KMS-11 (cell line): ENCODE data around the gene FLAD1.
A peak's percentile ranks its signal among the peaks of the same experiment; 100 is the strongest.
"Not testable (repeated sequence)": the region's sequence is repeated elsewhere in the genome, so short reads cannot be mapped to it uniquely, and the experiment has no call there.

Experiments used
- H2AFZ ChIP-seq: fragments of 200-600 bp; sonication (generic); 2 replicates; pipeline ENCODE4 v1.6.1; 2016; ENCODE audit warnings: antibody characterized with exemption, mixed run types, low read depth
- H3K27ac ChIP-seq: fragments of 200-600 bp; sonication (generic); 2 replicates; pipeline ENCODE4 v1.6.1; 2016; ENCODE audit warnings: mild to moderate bottlenecking, mixed run types
- H3K27me3 ChIP-seq: fragments of 200-600 bp; sonication (generic); 2 replicates; pipeline ENCODE4 v1.6.1; 2017; ENCODE audit warnings: mild to moderate bottlenecking, low read depth, mixed run types, moderate library complexity; ENCODE audit not compliant: insufficient read depth
- H3K36me3 ChIP-seq: fragments of 200-600 bp; sonication (generic); 2 replicates; pipeline ENCODE4 v1.6.1; 2017; ENCODE audit warnings: mild to moderate bottlenecking, mixed run types; ENCODE audit not compliant: insufficient read depth
- H3K4me1 ChIP-seq: fragments of 200-600 bp; sonication (generic); 2 replicates; pipeline ENCODE4 v1.6.1; 2016; ENCODE audit warnings: mild to moderate bottlenecking, low read depth, mixed run types; ENCODE audit not compliant: poor library complexity, severe bottlenecking
- H3K4me2 ChIP-seq: fragments of 200-600 bp; sonication (generic); 2 replicates; pipeline ENCODE4 v1.7.0; 2016; ENCODE audit warnings: mild to moderate bottlenecking, mixed run types
- H3K4me3 ChIP-seq: fragments of 200-600 bp; sonication (generic); IDR thresholded peaks from 2 replicates; pipeline ENCODE4 v1.6.1; 2017; ENCODE audit warnings: low read depth, low read length, mixed read lengths; ENCODE audit not compliant: insufficient read depth
- H3K79me2 ChIP-seq: fragments of 200-600 bp; sonication (generic); 2 replicates; pipeline ENCODE4 v1.6.1; 2016; ENCODE audit warnings: low read depth, mixed run types; ENCODE audit not compliant: insufficient read depth
- H3K9ac ChIP-seq: fragments of 200-600 bp; sonication (generic); 2 replicates; pipeline ENCODE4 v1.6.1; 2016; ENCODE audit warnings: mild to moderate bottlenecking, mixed run types
- H4K20me1 ChIP-seq: fragments of 200-600 bp; sonication (generic); 2 replicates; pipeline ENCODE4 v1.6.1; 2016; ENCODE audit warnings: mild to moderate bottlenecking, mixed run types; ENCODE audit not compliant: insufficient read depth
- TF ChIP-seq, protein P1 (sequence below): fragments of 200-600 bp; sonication (generic); conservative IDR thresholded peaks from 2 replicates; pipeline ENCODE4 v1.6.1; 2017; ENCODE audit warnings: low read depth, mild to moderate bottlenecking, antibody characterized with exemption, low read length, moderate library complexity, mixed read lengths

The FLAD1 gene

DNA sequence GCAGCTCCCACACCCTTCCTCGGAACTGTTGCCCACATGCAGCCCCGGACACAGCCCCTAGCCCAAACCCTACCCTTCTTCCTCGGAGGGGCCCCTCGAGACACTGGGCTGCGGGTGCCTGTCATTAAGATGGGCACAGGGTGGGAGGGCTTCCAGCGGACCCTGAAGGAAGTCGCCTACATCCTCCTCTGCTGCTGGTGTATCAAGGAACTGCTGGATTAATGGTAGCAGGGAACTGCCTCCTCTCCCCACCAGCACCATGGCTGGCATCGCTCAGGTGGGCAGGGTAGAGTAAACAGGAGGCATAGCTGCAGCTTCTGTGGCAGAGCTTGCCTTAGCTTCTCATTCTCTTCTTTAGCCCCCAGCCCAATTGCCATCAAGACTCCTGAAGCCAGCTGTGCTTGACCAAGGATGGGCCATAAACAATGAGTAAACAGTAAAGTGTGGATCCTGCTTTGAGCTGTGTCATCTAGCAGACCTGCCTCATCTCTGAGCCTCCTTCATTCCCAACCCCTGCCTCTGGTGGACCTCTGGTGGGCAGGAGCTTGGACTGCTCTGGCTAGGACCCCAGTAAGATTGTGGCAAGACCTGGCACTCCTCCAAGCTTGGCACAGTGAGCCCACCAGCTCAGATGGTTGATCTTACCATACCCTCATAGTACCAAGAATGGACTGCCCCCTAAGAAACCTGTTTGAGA lies 10.6 kb downstream of the FLAD1 start, which contains the start of gene LENEP:
TSS of gene LENEP (plus strand) at position 15 of the 697 bp plus-strand sequence. CDS start at position 37, 22 bp downstream.
- H3K9ac ChIP-seq, result no peak within 1 kb of the TSS
- H3K27me3 ChIP-seq, result no peaks in the 10 kb centered on the region
- peaks cover 57% of the 10 kb centered on the region for H3K4me1 ChIP-seq
- H3K36me3 ChIP-seq, result peaks cover 6% of the 10 kb centered on the region; the same call in 1 of the 2 replicates
- no peaks in the 10 kb centered on the region for H4K20me1 ChIP-seq
- H3K79me2 ChIP-seq, result 0 out of 2 replicates have a peak, but pooled peaks cover 2% of the 10 kb centered on the region
- H3K27ac ChIP-seq, result peak within 1 kb of the TSS; percentile 4; the same call in 1 of the 2 replicates
- no peak within 1 kb of the TSS for H2AFZ ChIP-seq
- H3K4me3 ChIP-seq, result no peak within 1 kb of the TSS
- H3K4me2 ChIP-seq, result no peak within 1 kb of the TSS
- TF ChIP-seq, protein P1, sequence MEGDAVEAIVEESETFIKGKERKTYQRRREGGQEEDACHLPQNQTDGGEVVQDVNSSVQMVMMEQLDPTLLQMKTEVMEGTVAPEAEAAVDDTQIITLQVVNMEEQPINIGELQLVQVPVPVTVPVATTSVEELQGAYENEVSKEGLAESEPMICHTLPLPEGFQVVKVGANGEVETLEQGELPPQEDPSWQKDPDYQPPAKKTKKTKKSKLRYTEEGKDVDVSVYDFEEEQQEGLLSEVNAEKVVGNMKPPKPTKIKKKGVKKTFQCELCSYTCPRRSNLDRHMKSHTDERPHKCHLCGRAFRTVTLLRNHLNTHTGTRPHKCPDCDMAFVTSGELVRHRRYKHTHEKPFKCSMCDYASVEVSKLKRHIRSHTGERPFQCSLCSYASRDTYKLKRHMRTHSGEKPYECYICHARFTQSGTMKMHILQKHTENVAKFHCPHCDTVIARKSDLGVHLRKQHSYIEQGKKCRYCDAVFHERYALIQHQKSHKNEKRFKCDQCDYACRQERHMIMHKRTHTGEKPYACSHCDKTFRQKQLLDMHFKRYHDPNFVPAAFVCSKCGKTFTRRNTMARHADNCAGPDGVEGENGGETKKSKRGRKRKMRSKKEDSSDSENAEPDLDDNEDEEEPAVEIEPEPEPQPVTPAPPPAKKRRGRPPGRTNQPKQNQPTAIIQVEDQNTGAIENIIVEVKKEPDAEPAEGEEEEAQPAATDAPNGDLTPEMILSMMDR, result no peak

- Histone ChIP-seq H3K27ac (peak overlapping the region; percentile 4; the same call in 1 of the 2 replicates), H3K36me3 (peaks cover 6% of the 10 kb centered on the region; the same call in 1 of the 2 replicates), H3K9ac (no peak overlapping the region)
Observed at GRCh38 chr1:154994269-154994587, 11.1 kb downstream of the FLAD1 start.

GRCh38 chr1:154994591-154994990 lies 11.4 kb downstream of the FLAD1 start:
- Histone ChIP-seq H3K27me3 (no peaks in the 10 kb centered on the region), H4K20me1 (no peaks in the 10 kb centered on the region), H3K79me2 (no peaks in the 10 kb centered on the region), H3K9ac (no peak overlapping the region), H3K36me3 (peaks cover 4% of the 10 kb centered on the region; the same call in 1 of the 2 replicates), H3K4me1 (peaks cover 62% of the 10 kb centered on the region), H3K27ac (peak overlapping the region; percentile 4; the same call in 1 of the 2 replicates), H2AFZ (no peak overlapping the region), H3K4me2 (no peak overlapping the region), H3K4me3 (no peak overlapping the region)
- TF ChIP-seq, protein P1, result no peak

More at GRCh38 chr1:154994269-154994587, 11.1 kb downstream of the FLAD1 start:
- Histone ChIP-seq H3K4me2 (no peak overlapping the region), H4K20me1 (no peaks in the 10 kb centered on the region), H2AFZ (no peak overlapping the region), H3K27me3 (no peaks in the 10 kb centered on the region), H3K4me3 (no peak overlapping the region), H3K79me2 (no peaks in the 10 kb centered on the region), H3K4me1 (peaks cover 61% of the 10 kb centered on the region)
- TF ChIP-seq, protein P1, result no peak

- H3K79me2 ChIP-seq, H3K4me2 ChIP-seq, H3K36me3 ChIP-seq, H3K4me3 ChIP-seq, H3K27me3 ChIP-seq, H3K9ac ChIP-seq, H2AFZ ChIP-seq, H4K20me1 ChIP-seq, H3K27ac ChIP-seq: not testable (repeated sequence)
- H3K4me1 ChIP-seq, result peaks cover 69% of the 10 kb centered on the region
Observed at GRCh38 chr1:154995301-154995983, 12.3 kb downstream of the FLAD1 start.
